ENCODE measurements around the gene IGF2BP2.
"Not testable (repeated sequence)": the region's sequence is repeated elsewhere in the genome, so short reads cannot be mapped to it uniquely, and the experiment has no call there.

Gene IGF2BP2

DNA sequence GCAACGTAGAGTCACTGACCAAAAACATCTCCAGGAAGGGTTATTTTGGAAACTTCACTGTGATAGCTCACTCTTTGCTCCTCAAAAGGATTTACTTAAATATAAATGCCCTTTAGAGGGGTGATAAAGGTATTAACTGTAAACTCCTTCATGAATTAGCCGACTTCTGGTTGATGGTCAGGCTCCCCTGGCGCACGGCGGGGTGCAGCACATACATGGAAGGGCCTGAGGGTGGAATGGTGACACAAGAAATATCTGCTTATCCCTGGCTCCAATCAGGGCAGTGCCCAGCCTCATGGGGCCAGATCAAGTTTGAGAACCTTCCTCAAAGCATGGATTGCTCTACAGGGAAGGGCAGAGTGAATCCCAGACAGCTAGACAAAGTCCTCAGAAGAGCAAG, 116.5 kb downstream of the IGF2BP2 start:
- no peak for DNase-seq

DNA sequence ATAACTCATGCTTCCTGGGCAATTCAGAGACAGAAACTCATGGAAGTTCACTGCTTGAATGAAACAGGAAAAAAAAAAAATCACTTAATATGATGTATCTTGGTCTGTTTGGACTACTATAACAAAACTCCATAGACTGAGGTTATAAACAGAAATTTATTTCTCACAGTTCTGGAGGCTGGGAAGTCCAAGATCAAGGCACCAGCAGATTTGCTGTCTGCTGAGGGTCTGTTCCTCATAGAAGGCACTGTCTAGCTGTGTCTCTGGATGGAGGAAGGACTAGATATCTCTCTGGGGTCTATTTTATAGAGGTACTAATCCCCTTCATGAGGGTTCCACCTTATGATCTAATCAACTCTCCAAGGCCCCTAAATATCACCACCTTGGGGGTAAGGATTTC, 119.3 kb downstream of the IGF2BP2 start:
- DNase-seq = no peak

DNA sequence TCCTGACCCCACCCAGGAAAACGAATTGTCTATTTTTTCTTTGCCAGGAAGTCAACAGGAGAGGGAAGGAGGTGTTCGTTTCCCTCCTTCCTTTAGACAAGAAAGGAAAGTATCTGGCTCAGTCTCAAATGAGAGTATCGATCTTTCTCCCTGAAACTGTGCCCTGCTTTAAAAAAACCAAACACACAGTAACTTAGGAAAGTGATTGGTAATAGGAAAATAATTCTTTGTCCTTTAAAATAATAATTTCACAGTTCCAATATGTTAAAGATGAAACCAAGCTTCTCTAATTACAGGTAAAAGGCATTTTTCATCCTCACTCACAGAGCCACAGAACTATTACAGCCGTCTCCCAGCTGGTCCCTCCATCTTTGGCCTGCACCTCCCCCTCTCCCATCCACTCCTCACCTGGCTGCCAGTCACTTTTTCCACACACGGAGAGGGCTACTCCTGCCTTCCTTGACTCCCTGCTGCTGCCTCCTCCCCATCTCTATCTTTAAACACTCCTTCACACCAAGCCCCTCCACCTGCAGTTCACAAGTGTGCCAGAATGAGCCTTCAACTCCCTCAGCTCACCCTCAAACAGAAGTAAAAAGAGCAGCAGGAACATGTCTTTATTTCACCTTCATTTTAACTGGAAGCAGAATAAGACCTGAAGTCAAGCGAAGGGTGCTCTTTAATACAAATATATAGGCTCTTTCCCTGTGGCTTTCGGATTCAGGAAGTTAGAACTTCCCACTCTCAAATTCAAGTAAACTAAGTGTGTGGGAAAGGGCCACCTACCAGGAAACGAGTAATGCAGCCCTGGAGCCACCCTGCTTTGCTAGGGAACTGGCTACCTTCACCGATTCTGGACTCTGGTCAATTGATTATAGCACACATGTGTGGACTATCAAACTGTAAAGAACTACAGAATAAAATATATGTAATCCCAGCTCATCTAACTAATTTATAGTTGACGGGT, 122.3 kb downstream of the IGF2BP2 start:
- DNase-seq = no peak

- DNase-seq = no peak
Measured at GRCh38 chr3:185701611-185702261, 123.1 kb downstream of the IGF2BP2 start.

DNA sequence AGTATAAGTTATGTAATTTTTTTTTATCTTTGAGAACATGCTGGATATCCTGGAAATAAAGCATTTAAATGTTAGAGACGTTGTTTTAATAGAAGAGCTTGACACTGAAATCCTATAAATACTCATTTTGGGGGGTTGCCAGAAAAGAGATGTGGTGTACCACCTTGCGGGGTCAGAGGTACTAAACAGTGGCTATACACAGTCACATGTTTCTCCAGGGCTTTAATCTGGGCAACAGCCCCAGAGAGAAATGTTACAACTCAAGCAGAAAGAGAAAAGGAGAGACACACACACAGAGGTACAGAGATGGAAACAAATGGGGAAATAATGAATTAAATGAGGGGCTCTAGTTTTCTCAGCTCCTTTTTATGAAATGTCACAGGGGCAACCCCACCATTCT, 124.9 kb downstream of the IGF2BP2 start:
- no peak for DNase-seq

- DNase-seq = not testable (repeated sequence)
Measured at GRCh38 chr3:185697228-185697627, 127.6 kb downstream of the IGF2BP2 start.

GRCh38 chr3:185696039-185696438, 128.8 kb downstream of the IGF2BP2 start:
- no peak for DNase-seq

- DNase-seq = no peak
Measured at GRCh38 chr3:185693985-185694653, 130.7 kb downstream of the IGF2BP2 start.

- DNase-seq = no peak
Measured at GRCh38 chr3:185691622-185692021, 133.2 kb downstream of the IGF2BP2 start.

GRCh38 chr3:185687271-185687878, 137.5 kb downstream of the IGF2BP2 start:
- DNase-seq = no peak

DNA sequence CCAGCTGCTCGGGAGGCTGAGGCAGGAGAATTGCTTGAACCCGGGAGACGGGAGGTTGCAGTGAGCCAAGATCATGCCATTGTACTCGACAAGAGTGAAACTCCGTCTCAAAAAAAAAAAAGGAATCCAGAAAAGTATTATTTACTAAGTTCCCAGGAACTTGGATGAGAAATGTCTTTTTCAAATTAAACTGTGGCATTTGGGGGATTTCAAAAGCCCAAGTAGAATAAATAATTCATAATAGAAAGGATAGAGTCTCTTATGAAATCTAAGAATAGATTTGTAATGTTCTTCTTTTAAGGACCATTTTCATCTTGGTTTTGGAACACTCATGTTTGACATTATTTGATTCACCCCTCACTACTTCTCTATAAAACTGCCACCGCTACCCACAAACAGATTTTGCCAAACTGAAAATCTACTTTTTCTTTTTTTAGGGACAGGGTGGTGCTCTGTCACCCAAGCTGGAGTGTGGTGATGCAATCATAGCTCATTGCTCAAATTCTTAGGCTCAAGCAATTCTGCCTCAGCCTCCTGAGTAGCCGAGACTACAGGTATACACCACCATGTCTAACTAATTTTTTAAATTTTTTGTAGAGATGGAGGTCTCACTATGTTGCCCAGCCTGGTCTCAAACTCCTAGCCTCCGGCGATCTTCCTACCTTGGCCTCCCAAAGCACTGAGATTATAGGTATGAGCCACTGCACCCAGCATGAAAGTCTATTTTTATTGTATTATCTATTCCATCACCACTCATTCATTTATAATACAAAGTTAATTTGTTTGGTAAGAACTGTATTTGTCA, 139.4 kb downstream of the IGF2BP2 start:
- no peak for DNase-seq

DNA sequence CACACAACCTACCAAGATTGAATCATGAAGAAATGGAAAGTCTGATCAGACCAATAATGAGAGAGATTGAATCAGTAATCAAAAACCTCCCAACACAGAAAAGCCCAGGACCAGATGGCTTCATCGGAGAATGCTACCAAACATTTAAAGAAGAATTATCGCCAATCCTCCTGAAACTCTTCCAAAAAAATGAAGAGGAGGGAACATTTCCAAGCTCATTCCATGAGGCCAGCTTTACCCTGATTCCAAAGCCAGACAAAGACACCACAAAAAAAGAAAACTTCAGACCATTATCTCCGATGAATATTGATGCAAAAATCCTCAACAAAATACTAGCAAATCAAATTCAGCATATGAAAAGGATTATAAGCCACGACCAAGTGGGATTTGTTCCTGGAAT, 144.6 kb downstream of the IGF2BP2 start:
- DNase-seq = no peak

DNA sequence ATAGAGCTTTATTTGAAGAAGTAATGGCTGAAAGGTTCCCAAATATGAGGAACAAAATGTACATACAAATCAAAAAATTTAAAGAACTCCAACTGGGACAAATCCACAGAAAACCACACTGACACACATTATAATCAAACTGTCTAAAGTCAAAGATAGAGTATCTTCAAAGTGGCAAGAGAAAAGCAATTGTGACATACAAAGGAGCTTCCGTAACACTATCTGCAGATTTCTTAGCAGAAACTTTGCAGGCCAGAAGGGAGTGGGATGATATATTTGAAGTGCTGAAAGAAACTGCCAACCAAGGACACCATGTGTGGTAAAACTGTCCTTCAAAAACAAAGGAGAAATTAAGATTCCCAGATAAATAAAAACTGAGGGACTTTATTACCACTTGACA, 146.8 kb downstream of the IGF2BP2 start:
- no peak for DNase-seq

DNA sequence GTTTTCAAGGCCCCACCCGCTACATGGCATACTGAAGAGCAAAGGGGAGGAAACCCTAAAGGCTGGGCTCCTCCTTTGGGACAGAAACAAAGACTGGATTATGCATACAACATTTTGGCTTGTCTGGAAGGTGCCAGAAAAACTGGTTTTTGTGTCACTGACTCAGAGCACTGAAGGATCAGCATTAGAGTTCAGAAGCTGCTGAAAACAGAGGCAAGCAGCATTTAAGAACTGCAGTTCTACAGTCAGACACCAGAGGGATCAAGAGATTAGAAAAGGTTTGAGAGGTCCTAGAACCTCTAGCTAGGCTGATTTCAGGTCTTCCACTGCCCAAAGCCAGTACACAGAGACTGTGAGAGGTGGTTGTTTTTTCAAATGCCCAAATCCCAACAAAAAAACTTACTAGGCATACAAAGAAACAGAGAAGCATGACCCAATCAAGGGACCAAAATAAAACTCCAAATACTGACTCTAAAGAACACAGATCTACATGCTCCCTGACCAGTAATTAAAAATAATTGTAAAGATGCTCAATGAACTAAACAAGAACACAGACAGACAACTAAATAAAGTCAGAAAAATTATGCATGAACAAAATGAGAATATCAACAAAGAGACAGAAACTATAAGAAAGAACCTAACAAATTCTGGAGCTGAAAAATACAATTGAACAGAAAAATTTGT, 147.6 kb downstream of the IGF2BP2 start:
- no peak for DNase-seq

- no peak for DNase-seq
Measured at GRCh38 chr3:185667574-185667973, 157.3 kb downstream of the IGF2BP2 start.

DNA sequence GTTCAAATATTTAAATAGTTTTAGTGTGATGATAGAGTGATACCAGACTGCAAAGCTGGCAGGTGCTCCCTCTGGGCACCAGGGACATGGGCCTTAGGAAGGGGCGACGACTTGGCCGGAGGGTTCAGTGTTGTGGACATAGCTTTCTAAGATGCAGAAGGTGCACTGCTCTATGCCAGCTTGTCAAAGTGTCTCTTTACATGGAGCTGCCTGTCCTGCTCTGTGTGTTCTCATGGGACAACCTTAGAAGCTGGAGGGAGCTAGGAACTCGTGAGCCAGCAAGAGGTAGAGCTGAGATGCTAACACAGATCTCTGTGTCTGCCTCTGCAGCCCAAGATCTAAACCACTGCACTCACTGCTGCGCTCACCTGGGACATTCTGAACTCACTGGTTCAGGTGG, 160.9 kb downstream of the IGF2BP2 start:
- no peak for DNase-seq

- DNase-seq = no peak
Measured at GRCh38 chr3:185661772-185662171, 163.1 kb downstream of the IGF2BP2 start.

DNA sequence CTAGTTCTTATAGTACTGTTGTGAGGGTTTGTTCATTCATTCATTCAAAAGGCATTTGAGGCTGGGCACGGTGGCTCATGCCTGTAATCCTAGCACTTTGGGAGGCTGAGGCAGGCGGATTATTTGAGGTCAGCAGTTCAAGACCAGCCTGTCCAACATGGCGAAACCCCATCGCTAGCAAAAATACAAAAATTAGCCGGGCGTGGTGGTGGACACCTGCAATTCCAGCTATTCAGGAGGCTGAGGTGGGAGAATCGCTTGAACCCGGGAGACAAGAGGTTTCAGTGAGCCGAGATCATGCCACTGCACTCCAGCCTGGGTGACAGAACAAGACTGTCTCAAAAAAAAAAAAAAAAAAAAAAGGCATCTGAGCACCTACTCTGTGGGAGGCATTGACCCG, 163.5 kb downstream of the IGF2BP2 start:
- not testable (repeated sequence) for DNase-seq

DNA sequence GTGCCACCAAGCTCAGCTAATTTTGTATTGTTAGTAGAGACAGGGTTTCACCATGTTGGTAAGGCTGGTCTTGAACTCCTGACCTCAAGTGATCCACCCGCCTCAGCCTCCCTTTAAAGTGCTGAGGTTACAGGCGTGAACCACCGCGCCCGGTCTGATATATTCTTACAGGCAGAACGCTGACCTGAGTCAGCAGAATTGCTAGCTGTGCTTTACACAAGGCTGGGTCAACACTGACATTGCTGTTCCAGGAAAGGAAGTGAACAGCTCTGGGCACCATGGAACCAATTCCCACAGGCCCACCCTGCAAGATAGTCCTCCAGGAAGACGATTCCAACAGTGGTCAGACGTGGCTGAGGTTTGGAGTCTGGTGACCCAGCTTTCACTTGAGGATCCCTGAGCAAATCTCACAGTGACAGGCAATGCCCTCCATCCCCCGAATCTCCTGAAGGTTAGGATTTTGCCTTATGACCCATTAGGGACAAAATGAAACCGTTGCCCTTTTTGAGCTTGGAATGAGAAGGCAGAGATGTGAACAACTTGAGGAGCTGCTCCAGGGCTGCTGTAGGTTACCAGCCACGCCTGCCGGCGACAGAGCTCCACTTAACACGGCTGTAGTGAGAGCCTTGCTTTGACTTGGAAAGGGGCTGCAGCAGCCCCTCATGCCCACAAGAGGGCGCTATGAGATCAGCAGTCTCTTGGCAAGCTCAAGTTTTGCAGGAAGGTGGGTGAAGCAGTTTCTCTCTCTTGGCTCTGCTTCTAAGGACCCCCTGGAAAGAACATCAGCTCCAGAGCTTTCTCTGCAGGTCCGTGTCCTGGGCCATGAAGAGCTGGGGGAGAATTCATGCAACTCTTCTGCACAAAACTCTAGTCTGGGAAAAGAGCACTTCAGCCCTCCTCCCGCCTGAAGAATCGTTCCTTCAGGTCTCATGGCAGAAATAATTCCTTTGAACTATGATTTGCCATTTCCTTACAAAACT, 164.6 kb downstream of the IGF2BP2 start:
- peak; percentile 49 for DNase-seq

DNA sequence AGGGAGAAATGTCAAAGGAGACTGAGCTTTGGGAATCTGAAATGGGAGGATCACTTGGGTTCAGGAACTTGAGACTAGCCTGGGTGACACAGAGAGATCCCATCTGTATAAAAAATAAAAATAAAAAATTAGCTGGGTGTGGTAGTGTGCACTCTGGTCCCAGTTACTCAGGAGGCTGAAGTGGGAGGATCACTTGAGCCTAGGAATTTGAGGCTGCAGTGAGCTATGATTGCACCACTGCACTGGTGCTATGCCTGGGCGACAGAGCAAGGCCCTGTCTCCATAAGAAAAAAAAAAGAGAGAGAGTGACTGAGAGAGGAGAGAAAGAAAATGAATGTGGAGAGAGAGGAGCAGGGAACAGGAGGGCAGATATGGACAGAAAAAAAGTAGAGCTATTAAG, 165.9 kb downstream of the IGF2BP2 start:
- no peak for DNase-seq

Data from activated CD8-positive, alpha-beta memory T cell treated with anti-CD3 and anti-CD28 coated beads, Interleukin-2, amount 50 U/mL, for 4 hours (primary cell).